GM13977 (cell line): ENCODE results near the gene PSME1.

Source experiments
- DNase-seq: peaks from one replicate; pipeline ENCODE4 v3.0.0; 2012; ENCODE audit warnings: low spot score
- CTCF ChIP-seq: IDR thresholded peaks from 2 replicates; pipeline ENCODE4 v1.5.1; 2012; ENCODE audit warnings: mild to moderate bottlenecking, control low read depth; ENCODE audit not compliant: insufficient read depth; ENCODE audit errors: extremely low read depth, missing control alignments
- in situ Hi-C: fragments of 300-500 bp; cut with MboI; formaldehyde crosslinking; loops from one replicate; pipeline ENCODE4 v1.12.0; 2022; ENCODE audit warnings: low sequenced_read_pairs, low pct_unique_long_range_greater_than_20kb, mixed read lengths, inconsistent platforms; ENCODE audit not compliant: unreplicated experiment

Gene PSME1

GRCh38 chr14:24098229-24098926 is 37.6 kb upstream of the PSME1 start:
- no peak for TF ChIP-seq CTCF
- in situ Hi-C loops, result loop anchor here (25.0 kb wide), 1 partner anchor 111 kb away; the partner anchor contains the start of gene DHRS4L2
- no peak for DNase-seq

- in situ Hi-C loops, result loop anchor here (25.0 kb wide), 1 partner anchor 112 kb away; the partner anchor contains the start of gene DHRS4L2
- TF ChIP-seq CTCF, result no peak
- DNase-seq, result no peak
Observed at GRCh38 chr14:24098927-24099813, 36.8 kb upstream of the PSME1 start.

DNA sequence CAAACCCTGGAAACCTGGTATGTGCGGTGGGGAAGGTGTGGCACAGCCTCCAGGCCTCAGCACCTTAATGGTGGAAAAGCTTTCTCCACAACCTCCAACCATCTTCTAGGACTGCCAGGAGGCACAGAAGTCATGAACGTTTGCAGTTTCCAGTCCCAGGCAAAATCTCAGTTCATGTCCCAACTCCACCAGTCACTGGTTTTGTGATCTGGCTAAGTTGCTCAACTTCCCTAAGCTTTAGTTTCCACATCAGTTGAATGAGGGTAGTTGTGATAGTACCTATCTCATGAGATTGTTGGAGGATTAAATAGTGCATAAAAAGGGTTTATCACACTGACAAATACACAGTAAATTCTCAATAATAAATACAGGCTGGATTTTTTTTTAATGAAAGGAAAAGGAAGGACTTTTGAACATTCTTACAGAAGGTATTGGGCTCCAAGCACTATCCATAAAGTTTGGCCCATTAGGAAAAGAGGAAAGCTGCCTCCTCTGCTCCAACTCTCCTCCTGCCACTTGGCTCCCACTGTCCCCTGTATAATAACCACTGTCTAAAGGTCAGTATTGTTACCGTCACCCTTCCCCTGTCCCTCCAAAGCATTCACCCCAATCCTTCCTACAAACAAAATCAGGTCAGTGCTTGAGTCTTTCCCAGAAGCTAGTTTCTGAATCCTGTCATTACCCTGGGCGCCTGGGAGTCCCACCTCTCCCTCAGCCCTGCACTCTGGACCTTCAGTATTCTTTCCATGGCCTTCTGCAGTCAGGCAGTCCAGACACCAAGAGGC is 35.6 kb upstream of the PSME1 start:
- in situ Hi-C loops, result no loop called here
- DNase-seq, result no peak
- TF ChIP-seq CTCF, result no peak

GRCh38 chr14:24100982-24101494 is 35.0 kb upstream of the PSME1 start:
- TF ChIP-seq CTCF, result no peak
- in situ Hi-C loops, result no loop called here
- DNase-seq, result no peak

- DNase-seq, result no peak
- in situ Hi-C loops, result no loop called here
- no peak for TF ChIP-seq CTCF
Observed at GRCh38 chr14:24102357-24103048, 33.5 kb upstream of the PSME1 start.
